ENCODE measurements around the gene AP4B1.

Gene AP4B1

DNA sequence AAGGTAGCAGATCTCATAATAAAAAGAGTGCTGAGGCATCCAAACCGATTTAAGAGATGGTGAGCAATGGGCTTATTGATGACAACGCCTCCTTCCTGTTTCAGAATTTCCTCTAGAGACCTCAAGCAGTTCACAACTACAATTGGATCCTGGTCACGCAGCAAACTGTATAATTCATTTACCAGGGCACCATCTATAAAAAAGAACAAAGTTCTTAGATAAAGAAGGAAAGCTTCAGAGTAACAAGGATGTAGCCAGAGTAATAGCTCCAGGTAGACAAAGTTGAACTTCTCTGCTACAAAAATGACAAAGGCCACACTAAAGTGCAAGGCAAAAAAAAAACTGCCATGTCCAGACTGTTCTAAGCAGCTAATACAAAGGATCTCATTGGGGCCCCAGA, 3.4 kb downstream of the AP4B1 start:
- Histone ChIP-seq H3K9ac (ENCODE audit: low read length) (no peak overlapping the region), H3F3A (ENCODE audit: insufficient read depth) (no peaks in the 10 kb centered on the region)

DNA sequence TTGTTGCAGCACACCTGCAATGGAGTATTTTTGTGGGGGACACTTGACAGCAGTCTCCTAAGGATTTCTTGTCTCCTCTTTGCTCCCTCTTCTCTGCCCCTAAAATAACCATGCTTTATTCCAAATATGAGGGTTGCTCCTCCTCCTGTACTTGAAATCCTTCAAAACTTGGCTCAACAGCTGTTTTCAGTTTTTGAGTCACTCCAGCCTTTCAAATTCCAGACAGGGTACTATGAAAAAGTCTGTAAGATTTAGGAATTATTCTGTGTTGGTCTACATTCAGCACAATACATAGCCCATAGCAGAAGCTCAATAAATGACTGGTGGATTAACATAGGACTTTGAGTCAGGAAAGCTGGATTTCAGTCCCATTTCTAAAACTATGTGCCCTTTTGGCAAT, 5.5 kb downstream of the AP4B1 start:
- no peaks in the 10 kb centered on the region for H4K20me1 ChIP-seq (ENCODE audit: low read depth, low read length)
- no peaks in the 10 kb centered on the region for H3K9me3 ChIP-seq (ENCODE audit: insufficient read depth, low read length)
- no peak overlapping the region for H3K9ac ChIP-seq (ENCODE audit: low read length)
- H2AFZ ChIP-seq (ENCODE audit: low read depth, low read length, severe bottlenecking): no peak overlapping the region
- no peak overlapping the region for H3K4me3 ChIP-seq (ENCODE audit: insufficient read depth, low read length, poor library complexity, severe bottlenecking)
- H3K27me3 ChIP-seq (ENCODE audit: low read length): no peaks in the 10 kb centered on the region
- 0 out of 2 replicates have a peak, but pooled peaks cover under 1% of the 10 kb centered on the region for H3F3A ChIP-seq (ENCODE audit: insufficient read depth)
- H3K27ac ChIP-seq (ENCODE audit: low read depth, low read length): no peak overlapping the region
- H3K4me2 ChIP-seq (ENCODE audit: low read depth, low read length, poor library complexity, severe bottlenecking): no peak overlapping the region
- H3K36me3 ChIP-seq (ENCODE audit: low read length): peaks cover 22% of the 10 kb centered on the region
- TF ChIP-seq EZH2phosphoT487 (conservative IDR thresholded peaks at IDR 0.05; ENCODE audit: low read length): no peak
- TF ChIP-seq, protein P1, sequence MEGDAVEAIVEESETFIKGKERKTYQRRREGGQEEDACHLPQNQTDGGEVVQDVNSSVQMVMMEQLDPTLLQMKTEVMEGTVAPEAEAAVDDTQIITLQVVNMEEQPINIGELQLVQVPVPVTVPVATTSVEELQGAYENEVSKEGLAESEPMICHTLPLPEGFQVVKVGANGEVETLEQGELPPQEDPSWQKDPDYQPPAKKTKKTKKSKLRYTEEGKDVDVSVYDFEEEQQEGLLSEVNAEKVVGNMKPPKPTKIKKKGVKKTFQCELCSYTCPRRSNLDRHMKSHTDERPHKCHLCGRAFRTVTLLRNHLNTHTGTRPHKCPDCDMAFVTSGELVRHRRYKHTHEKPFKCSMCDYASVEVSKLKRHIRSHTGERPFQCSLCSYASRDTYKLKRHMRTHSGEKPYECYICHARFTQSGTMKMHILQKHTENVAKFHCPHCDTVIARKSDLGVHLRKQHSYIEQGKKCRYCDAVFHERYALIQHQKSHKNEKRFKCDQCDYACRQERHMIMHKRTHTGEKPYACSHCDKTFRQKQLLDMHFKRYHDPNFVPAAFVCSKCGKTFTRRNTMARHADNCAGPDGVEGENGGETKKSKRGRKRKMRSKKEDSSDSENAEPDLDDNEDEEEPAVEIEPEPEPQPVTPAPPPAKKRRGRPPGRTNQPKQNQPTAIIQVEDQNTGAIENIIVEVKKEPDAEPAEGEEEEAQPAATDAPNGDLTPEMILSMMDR (IDR thresholded peaks at IDR 0.05; ENCODE audit: insufficient read depth, low read length, poor library complexity, severe bottlenecking): no peak
- peaks cover 16% of the 10 kb centered on the region for H3K79me2 ChIP-seq (ENCODE audit: insufficient read depth, low read length)
- H3K9me2 ChIP-seq (replicated peaks; ENCODE audit: insufficient read depth, low read length): no peaks in the 10 kb centered on the region

More for the DNA sequence above, 3.4 kb downstream of the AP4B1 start:
- Histone ChIP-seq H3K27me3 (ENCODE audit: low read length) (no peaks in the 10 kb centered on the region), H3K4me2 (ENCODE audit: low read depth, low read length, poor library complexity, severe bottlenecking) (no peak overlapping the region), H3K36me3 (ENCODE audit: low read length) (peaks cover 13% of the 10 kb centered on the region), H4K20me1 (ENCODE audit: low read depth, low read length) (no peaks in the 10 kb centered on the region), H3K9me2 (replicated peaks; ENCODE audit: insufficient read depth, low read length) (no peaks in the 10 kb centered on the region), H3K4me3 (ENCODE audit: insufficient read depth, low read length, poor library complexity, severe bottlenecking) (no peak overlapping the region), H3K27ac (ENCODE audit: low read depth, low read length) (no peak overlapping the region), H2AFZ (ENCODE audit: low read depth, low read length, severe bottlenecking) (no peak overlapping the region), H3K9me3 (ENCODE audit: insufficient read depth, low read length) (no peaks in the 10 kb centered on the region), H3K79me2 (ENCODE audit: insufficient read depth, low read length) (peaks cover 31% of the 10 kb centered on the region)
- TF ChIP-seq, protein P1 (IDR thresholded peaks at IDR 0.05; ENCODE audit: insufficient read depth, low read length, poor library complexity, severe bottlenecking): no peak
- no peak for TF ChIP-seq EZH2phosphoT487 (conservative IDR thresholded peaks at IDR 0.05; ENCODE audit: low read length)

GRCh38 chr1:113898241-113898814, 6.3 kb downstream of the AP4B1 start:
- Histone ChIP-seq H3K4me3 (ENCODE audit: insufficient read depth, low read length, poor library complexity, severe bottlenecking) (no peak overlapping the region), H3K36me3 (ENCODE audit: low read length) (peaks cover 24% of the 10 kb centered on the region), H3K79me2 (ENCODE audit: insufficient read depth, low read length) (peaks cover 8% of the 10 kb centered on the region; the same call in 1 of the 2 replicates), H3K27me3 (ENCODE audit: low read length) (no peaks in the 10 kb centered on the region), H2AFZ (ENCODE audit: low read depth, low read length, severe bottlenecking) (no peak overlapping the region), H3K4me2 (ENCODE audit: low read depth, low read length, poor library complexity, severe bottlenecking) (no peak overlapping the region), H3K9me3 (ENCODE audit: insufficient read depth, low read length) (no peaks in the 10 kb centered on the region), H3F3A (ENCODE audit: insufficient read depth) (0 out of 2 replicates have a peak, but pooled peaks cover 4% of the 10 kb centered on the region), H3K9me2 (replicated peaks; ENCODE audit: insufficient read depth, low read length) (no peaks in the 10 kb centered on the region), H3K9ac (ENCODE audit: low read length) (no peak overlapping the region), H3K27ac (ENCODE audit: low read depth, low read length) (no peak overlapping the region), H4K20me1 (ENCODE audit: low read depth, low read length) (no peaks in the 10 kb centered on the region)
- TF ChIP-seq, protein P1 (IDR thresholded peaks at IDR 0.05; ENCODE audit: insufficient read depth, low read length, poor library complexity, severe bottlenecking): no peak
- TF ChIP-seq EZH2phosphoT487 (conservative IDR thresholded peaks at IDR 0.05; ENCODE audit: low read length): no peak
